K562 (cell line): ENCODE data around the gene ATP5PF. TPM values are rescaled to one million over a fixed set of nuclear protein-coding genes. Genes with fewer than 3 reads are reported as not detected.

ENCODE experiments used
- ARNT ChIP-seq, 2 experiments: fragments of 450-650 bp; IDR thresholded peaks; 2 replicates each; pipeline ENCODE4 v1.6.1; 2016; ENCODE audit warnings: mild to moderate bottlenecking in 1 of 2
- ATF7 ChIP-seq: fragments of 450-650 bp; IDR thresholded peaks from 2 replicates; pipeline ENCODE4 v1.7.1; 2014; ENCODE audit warnings: mild to moderate bottlenecking, moderate library complexity
- MYNN ChIP-seq, 2 experiments: sonication (generic); formaldehyde crosslinking in 1 of 2; IDR thresholded peaks; 2 replicates each; pipeline versions ENCODE4 v1.5.0 to v1.6.1; 2016 to 2020; ENCODE audit warnings: antibody characterized with exemption in 1 of 2, missing genetic modification reagents in 1 of 2
- NELFE ChIP-seq: IDR thresholded peaks from 2 replicates; pipeline ENCODE4 v1.6.1; 2011; ENCODE audit warnings: mild to moderate bottlenecking; ENCODE audit not compliant: insufficient read depth, insufficient read length
- NFATC3 ChIP-seq: fragments of 450-650 bp; IDR thresholded peaks from 2 replicates; pipeline ENCODE4 v1.6.1; 2017; ENCODE audit warnings: mild to moderate bottlenecking
- SMAD2 ChIP-seq: fragments of 150-350 bp; IDR thresholded peaks from 2 replicates; pipeline ENCODE4 v1.6.1; 2014; ENCODE audit warnings: low read depth, mild to moderate bottlenecking, low read length
- ZC3H8 ChIP-seq: fragments of 450-650 bp; IDR thresholded peaks from 2 replicates; pipeline ENCODE4 v1.6.1; 2017
- ZNF143 ChIP-seq: sonication (generic); formaldehyde crosslinking; IDR thresholded peaks from 2 replicates; pipeline ENCODE4 v1.9.0; 2022; ENCODE audit warnings: mild to moderate bottlenecking, missing genetic modification reagents
- ZNF212 ChIP-seq: fragments of 450-650 bp; formaldehyde crosslinking; IDR thresholded peaks from 2 replicates; pipeline ENCODE4 v1.4.0; 2020; ENCODE audit warnings: mild to moderate bottlenecking
- ZNF699 ChIP-seq: fragments of 250-450 bp; sonication (Bioruptor Pico); IDR thresholded peaks from 2 replicates; pipeline ENCODE4 v1.8.0; 2021; ENCODE audit warnings: mild to moderate bottlenecking, moderate library complexity; ENCODE audit not compliant: insufficient replicate concordance
- polyA plus RNA-seq, 8 experiments: library from polyadenylated mRNA; depleted of rRNA in 4 of 8; stranded (reverse) in 5 of 8; unstranded in 3 of 8; fragments of >200 nt; fragmentation: Nextera tagmentation in 2 of 8; fragmentation: Illumina TruSeq in 1 of 8; extraction: Ambion mirVana in 2 of 8; extraction: Trizol in 1 of 8; gene quantifications; 2 replicates each; pipeline versions ENCODE4 v1.2.1 to v1.2.3, GENCODE V29; 2011 to 2014; ENCODE audit warnings: inconsistent platforms in 1 of 8, missing spikeins in 1 of 8
- total RNA-seq, 7 experiments: library from RNA; depleted of rRNA in 6 of 7; stranded (reverse); fragments of >200 nt in 6 of 7; fragmentation: Illumina TruSeq in 2 of 7; extraction: Trizol in 2 of 7; gene quantifications; 2 replicates each; pipeline versions ENCODE4 v1.2.1 to v1.2.3, GENCODE V29; 2011 to 2021; ENCODE audit warnings: low replicate concordance in 1 of 7
- TF ChIP-seq, protein P1 (sequence below): fragments of 200-600 bp; sonication (generic); IDR thresholded peaks from one replicate; pipeline ENCODE4 v1.6.1; 2012; ENCODE audit warnings: mild to moderate bottlenecking, low read depth, low read length, inconsistent platforms
- TF ChIP-seq, protein P2 (sequence below): fragments of 250-450 bp; sonication (Bioruptor Pico); IDR thresholded peaks from 2 replicates; pipeline ENCODE4 v1.4.0; 2020
- TF ChIP-seq, protein P3 (sequence below), 2 experiments: IDR thresholded peaks; 2 replicates each; pipeline ENCODE4 v1.6.1; 2012; ENCODE audit warnings: improper control_type of control experiment in 2 of 2, low read depth in 2 of 2, low read length in 2 of 2, borderline replicate concordance in 1 of 2

Gene ATP5PF
- total and polyA plus RNA-seq, 9 of the 15 experiments (the other 6 are each of a cell fraction or from before 2014, with no cell fraction given) = 242 to 2,488 (median 533) TPM

DNA sequence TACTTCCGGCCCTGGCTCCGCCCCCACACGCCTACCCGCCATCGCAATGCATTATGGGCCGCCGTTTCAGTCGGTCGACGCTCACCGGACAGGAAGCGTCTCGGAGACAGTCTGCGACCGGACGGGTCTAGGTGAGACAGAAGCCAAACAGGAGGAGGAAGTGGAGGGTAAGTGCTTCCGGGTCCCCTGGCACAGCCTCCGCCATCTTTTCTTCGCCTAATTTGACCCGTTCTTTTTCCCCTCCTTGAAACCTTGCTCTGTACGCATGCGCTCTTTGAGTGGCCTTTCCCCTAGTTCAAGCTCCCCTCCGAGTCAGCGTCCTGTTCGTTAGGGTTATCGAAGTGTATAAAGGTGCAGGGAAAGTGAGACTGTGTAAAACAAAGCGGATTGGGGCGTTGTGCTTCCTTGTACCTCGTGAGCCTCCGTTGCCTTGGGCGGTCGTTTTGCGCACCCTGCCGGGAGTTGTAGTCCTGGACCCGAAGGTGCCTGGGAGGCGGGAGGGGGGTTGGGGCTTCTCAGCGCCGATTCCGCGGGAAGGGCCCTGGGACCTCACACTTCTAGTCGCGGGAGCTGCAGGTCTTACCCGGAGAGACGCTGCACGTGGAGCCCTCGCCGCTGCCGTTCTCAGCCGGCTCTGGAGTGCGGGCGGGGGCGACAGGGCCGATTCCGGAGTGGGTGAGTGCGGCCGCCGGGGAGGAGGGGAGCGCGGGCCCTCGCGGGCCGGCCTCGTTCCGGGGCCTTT is at the start of gene ATP5PF, which contains the start of gene GABPA (continued):
- TF ChIP-seq, protein P1, sequence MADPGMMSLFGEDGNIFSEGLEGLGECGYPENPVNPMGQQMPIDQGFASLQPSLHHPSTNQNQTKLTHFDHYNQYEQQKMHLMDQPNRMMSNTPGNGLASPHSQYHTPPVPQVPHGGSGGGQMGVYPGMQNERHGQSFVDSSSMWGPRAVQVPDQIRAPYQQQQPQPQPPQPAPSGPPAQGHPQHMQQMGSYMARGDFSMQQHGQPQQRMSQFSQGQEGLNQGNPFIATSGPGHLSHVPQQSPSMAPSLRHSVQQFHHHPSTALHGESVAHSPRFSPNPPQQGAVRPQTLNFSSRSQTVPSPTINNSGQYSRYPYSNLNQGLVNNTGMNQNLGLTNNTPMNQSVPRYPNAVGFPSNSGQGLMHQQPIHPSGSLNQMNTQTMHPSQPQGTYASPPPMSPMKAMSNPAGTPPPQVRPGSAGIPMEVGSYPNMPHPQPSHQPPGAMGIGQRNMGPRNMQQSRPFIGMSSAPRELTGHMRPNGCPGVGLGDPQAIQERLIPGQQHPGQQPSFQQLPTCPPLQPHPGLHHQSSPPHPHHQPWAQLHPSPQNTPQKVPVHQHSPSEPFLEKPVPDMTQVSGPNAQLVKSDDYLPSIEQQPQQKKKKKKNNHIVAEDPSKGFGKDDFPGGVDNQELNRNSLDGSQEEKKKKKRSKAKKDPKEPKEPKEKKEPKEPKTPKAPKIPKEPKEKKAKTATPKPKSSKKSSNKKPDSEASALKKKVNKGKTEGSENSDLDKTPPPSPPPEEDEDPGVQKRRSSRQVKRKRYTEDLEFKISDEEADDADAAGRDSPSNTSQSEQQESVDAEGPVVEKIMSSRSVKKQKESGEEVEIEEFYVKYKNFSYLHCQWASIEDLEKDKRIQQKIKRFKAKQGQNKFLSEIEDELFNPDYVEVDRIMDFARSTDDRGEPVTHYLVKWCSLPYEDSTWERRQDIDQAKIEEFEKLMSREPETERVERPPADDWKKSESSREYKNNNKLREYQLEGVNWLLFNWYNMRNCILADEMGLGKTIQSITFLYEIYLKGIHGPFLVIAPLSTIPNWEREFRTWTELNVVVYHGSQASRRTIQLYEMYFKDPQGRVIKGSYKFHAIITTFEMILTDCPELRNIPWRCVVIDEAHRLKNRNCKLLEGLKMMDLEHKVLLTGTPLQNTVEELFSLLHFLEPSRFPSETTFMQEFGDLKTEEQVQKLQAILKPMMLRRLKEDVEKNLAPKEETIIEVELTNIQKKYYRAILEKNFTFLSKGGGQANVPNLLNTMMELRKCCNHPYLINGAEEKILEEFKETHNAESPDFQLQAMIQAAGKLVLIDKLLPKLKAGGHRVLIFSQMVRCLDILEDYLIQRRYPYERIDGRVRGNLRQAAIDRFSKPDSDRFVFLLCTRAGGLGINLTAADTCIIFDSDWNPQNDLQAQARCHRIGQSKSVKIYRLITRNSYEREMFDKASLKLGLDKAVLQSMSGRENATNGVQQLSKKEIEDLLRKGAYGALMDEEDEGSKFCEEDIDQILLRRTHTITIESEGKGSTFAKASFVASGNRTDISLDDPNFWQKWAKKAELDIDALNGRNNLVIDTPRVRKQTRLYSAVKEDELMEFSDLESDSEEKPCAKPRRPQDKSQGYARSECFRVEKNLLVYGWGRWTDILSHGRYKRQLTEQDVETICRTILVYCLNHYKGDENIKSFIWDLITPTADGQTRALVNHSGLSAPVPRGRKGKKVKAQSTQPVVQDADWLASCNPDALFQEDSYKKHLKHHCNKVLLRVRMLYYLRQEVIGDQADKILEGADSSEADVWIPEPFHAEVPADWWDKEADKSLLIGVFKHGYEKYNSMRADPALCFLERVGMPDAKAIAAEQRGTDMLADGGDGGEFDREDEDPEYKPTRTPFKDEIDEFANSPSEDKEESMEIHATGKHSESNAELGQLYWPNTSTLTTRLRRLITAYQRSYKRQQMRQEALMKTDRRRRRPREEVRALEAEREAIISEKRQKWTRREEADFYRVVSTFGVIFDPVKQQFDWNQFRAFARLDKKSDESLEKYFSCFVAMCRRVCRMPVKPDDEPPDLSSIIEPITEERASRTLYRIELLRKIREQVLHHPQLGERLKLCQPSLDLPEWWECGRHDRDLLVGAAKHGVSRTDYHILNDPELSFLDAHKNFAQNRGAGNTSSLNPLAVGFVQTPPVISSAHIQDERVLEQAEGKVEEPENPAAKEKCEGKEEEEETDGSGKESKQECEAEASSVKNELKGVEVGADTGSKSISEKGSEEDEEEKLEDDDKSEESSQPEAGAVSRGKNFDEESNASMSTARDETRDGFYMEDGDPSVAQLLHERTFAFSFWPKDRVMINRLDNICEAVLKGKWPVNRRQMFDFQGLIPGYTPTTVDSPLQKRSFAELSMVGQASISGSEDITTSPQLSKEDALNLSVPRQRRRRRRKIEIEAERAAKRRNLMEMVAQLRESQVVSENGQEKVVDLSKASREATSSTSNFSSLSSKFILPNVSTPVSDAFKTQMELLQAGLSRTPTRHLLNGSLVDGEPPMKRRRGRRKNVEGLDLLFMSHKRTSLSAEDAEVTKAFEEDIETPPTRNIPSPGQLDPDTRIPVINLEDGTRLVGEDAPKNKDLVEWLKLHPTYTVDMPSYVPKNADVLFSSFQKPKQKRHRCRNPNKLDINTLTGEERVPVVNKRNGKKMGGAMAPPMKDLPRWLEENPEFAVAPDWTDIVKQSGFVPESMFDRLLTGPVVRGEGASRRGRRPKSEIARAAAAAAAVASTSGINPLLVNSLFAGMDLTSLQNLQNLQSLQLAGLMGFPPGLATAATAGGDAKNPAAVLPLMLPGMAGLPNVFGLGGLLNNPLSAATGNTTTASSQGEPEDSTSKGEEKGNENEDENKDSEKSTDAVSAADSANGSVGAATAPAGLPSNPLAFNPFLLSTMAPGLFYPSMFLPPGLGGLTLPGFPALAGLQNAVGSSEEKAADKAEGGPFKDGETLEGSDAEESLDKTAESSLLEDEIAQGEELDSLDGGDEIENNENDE = peak; percentile 59
- no peak for TF ChIP-seq NELFE
- no peak for TF ChIP-seq NFATC3
- TF ChIP-seq ZC3H8 = no peak
- TF ChIP-seq, protein P2, sequence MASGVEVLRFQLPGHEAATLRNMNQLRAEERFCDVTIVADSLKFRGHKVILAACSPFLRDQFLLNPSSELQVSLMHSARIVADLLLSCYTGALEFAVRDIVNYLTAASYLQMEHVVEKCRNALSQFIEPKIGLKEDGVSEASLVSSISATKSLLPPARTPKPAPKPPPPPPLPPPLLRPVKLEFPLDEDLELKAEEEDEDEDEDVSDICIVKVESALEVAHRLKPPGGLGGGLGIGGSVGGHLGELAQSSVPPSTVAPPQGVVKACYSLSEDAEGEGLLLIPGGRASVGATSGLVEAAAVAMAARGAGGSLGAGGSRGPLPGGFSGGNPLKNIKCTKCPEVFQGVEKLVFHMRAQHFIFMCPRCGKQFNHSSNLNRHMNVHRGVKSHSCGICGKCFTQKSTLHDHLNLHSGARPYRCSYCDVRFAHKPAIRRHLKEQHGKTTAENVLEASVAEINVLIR (CRISPR knock-in tag) = no peak; the same call in 1 of the 2 replicates
- TF ChIP-seq SMAD2 = no peak
- peak; percentile 86 for TF ChIP-seq ZNF143 (CRISPR knock-in tag)
- TF ChIP-seq ARNT (IDR thresholded peaks at IDR 0.05) = peak in 1 of 2 experiments; percentile 79; a peak in 2 of 4 replicates
- TF ChIP-seq, protein P3, sequence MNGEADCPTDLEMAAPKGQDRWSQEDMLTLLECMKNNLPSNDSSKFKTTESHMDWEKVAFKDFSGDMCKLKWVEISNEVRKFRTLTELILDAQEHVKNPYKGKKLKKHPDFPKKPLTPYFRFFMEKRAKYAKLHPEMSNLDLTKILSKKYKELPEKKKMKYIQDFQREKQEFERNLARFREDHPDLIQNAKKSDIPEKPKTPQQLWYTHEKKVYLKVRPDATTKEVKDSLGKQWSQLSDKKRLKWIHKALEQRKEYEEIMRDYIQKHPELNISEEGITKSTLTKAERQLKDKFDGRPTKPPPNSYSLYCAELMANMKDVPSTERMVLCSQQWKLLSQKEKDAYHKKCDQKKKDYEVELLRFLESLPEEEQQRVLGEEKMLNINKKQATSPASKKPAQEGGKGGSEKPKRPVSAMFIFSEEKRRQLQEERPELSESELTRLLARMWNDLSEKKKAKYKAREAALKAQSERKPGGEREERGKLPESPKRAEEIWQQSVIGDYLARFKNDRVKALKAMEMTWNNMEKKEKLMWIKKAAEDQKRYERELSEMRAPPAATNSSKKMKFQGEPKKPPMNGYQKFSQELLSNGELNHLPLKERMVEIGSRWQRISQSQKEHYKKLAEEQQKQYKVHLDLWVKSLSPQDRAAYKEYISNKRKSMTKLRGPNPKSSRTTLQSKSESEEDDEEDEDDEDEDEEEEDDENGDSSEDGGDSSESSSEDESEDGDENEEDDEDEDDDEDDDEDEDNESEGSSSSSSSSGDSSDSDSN (IDR thresholded peaks at IDR 0.05; ENCODE audit: borderline replicate concordance in 1 of 2, low read depth in 2 of 2, low read length in 2 of 2) = peak in 1 of 2 experiments; percentile 86; a peak in 1 of 4 replicates
- peak; percentile 75 for TF ChIP-seq ATF7
- TF ChIP-seq ZNF699 (CRISPR knock-in tag) = no peak
- TF ChIP-seq MYNN (IDR thresholded peaks at IDR 0.05) = no peak
- TF ChIP-seq MYNN (CRISPR knock-in tag; IDR thresholded peaks at IDR 0.05) = no peak
- TF ChIP-seq ZNF212 (CRISPR knock-in tag) = no peak
